GM12874 (cell line): ENCODE results near the gene UCHL5.

Experiments
- TF ChIP-seq, protein P1 (sequence below): IDR thresholded peaks from 2 replicates; pipeline ENCODE4 v1.5.1; 2011; ENCODE audit warnings: low read depth, mild to moderate bottlenecking, control low read depth, low read length, moderate library complexity; ENCODE audit not compliant: insufficient read depth

UCHL5 gene

DNA sequence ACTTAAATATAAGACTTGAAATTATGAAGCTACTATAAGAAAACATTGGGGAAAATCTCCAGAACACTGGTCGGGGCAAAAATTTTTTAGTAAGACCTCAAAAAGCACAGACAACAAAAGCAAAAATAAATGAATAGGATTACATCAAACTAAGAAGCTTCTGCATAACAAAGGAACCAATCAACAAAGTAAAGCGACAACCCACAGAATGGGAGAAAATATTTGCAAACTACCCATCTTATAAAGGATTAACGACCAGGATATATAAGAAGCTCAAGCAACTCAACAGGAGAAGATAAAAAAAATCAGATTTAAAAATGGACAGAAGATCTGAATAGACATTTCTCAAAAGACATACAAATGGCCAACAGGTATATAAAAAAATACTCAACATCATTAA is 19.1 kb downstream of the UCHL5 start:
- TF ChIP-seq, protein P1, sequence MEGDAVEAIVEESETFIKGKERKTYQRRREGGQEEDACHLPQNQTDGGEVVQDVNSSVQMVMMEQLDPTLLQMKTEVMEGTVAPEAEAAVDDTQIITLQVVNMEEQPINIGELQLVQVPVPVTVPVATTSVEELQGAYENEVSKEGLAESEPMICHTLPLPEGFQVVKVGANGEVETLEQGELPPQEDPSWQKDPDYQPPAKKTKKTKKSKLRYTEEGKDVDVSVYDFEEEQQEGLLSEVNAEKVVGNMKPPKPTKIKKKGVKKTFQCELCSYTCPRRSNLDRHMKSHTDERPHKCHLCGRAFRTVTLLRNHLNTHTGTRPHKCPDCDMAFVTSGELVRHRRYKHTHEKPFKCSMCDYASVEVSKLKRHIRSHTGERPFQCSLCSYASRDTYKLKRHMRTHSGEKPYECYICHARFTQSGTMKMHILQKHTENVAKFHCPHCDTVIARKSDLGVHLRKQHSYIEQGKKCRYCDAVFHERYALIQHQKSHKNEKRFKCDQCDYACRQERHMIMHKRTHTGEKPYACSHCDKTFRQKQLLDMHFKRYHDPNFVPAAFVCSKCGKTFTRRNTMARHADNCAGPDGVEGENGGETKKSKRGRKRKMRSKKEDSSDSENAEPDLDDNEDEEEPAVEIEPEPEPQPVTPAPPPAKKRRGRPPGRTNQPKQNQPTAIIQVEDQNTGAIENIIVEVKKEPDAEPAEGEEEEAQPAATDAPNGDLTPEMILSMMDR: no peak

DNA sequence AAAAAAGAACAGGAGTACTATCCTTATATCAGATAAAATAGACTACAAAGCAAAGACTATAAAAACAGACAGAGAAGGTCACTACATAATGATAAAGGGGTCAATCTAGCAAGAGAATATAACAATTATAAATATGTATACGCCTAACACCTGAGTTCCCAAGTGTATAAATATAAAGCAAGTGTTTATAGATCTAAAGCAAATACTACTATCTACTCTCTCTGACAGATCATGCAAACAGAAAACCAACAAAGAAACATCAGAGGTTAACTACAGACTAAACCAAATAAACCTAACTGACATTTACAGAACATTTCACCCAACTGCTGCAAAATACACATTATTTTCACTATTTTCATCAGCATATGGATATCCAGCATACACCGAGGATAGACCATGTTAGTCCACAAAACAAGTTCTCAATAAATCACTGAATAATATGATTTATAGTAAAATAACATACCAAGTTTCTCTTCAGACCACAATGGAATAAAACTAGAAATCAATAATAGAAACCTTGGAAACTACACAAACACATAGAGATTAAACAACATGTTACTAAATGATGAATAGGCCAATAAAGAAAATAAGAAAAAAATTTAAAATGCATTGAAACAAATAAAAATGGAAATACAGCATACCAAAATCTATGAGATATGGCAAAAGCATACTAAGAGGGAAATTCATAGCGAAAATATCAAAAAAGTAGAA is 22.7 kb downstream of the UCHL5 start:
- TF ChIP-seq, protein P1: no peak

DNA sequence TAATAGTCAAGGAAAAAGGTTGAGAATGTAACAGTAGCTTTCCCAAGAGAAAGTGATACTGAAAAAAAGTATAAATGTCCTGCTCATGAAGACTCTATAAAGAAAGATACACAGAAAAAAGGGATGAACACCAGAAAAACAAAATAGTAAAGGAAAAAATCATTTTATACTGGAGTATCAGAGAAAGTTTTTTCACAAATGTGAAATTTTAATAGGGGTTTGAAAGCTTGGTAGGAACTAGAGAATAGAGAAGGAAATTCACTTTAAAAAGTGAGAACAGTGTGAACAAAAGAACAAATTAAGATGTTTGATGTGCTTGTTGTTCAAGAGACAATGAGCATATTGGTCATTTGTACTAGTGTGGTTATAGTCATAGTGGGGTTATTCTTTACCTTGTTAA is 25.6 kb downstream of the UCHL5 start:
- TF ChIP-seq, protein P1: no peak

DNA sequence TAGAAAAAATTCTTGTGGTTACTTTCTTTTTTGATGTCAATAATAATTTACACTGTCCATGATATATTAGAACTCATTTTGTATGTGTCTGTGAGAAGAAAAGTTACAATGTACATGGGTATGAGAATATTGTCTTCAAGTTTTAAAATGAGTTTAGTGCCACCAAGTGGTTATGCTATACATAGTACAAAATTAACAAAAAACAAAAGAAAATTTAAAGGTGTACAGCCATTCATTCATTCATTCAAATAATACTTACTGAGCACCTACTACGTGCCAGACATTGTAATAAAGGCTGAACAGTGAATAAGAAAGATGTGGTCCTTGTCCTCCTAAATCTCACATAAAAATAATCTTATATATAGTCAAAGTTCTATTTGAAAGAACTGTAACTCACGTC is 27.7 kb downstream of the UCHL5 start:
- TF ChIP-seq, protein P1: no peak

DNA sequence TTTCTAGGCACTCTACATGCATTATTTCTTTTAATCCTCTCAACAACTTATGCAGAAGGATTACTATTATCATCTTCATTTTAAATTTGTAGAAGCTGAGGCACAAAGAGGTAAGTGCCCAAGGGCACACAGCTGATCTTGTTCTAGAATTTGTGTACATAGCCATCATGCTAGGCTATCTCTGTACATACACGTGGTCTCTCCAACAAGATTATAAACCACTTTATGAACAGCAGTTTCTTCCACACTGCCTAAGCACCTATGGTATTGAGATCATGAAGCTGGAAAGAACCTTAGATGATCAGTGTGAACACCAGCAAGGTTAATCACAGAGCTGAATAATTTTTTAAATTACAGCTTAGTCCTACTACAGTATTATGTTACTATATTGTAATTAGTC is 28.9 kb downstream of the UCHL5 start:
- TF ChIP-seq, protein P1: no peak

DNA sequence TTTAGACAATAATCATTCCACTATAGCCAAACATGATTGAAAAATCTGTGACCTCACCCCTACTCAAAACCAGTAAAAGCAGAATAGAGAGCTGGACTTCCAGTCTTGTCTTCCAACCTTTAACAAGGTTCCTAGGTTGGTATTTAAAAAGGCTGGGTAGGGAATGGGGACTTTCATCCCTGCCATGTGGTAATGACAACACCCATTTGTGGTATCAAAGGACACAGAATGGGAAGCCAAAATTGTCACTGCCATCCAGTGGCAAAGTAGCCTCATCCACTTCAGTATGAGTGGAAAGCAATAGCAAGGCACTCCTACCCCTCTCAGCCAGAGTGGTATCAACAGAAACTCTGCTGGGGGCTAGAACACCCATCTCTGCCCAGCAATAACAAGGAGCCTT is 33.9 kb downstream of the UCHL5 start:
- TF ChIP-seq, protein P1: no peak

DNA sequence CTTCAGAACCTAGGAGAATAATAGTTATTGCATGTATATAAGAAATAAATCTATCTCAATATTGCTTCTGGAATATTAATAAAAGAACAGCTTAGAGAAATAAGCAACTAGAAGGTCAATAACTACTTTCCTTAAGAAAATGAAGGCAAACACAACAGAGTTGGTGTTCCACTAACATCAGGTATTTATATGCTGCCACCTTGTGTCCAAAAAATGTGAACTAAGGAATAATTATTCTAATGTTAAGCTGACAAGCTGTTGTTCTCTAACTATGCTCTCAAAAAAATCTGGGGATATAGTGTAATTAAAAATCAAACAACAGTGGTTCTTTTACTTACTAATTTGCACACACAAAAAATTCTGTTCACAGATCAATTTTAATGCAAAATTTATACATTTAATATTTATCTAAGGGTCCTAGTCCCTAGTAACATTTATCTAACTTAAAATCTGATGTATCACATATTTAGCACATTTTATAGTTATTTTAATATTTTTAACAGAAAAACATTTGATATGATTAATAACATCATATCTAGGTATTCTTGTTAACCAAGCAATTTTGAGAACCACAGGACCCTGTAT is 39.6 kb downstream of the UCHL5 start:
- TF ChIP-seq, protein P1: no peak
